Measurements from ENCODE around the gene GBP4. TPM values are rescaled to one million over a fixed set of nuclear protein-coding genes. Genes with fewer than 3 reads are reported as not detected.
"Not testable (repeated sequence)": the region's sequence is repeated elsewhere in the genome, so short reads cannot be mapped to it uniquely, and the experiment has no call there.

Gene GBP4
- total RNA-seq = 1 to 10 TPM; 3.1 to 5.6 (median 4.5) TPM

- Histone ChIP-seq H3K9me3 (no peaks in the 10 kb centered on the region), H3K4me3 (peak within 1 kb of the TSS; percentile 18 to 53), H3K27ac (peak within 1 kb of the TSS in 3 of 4 donors; percentile 58 to 80 (median 68)), H3K36me3 (peaks cover 0 to 1% of the 10 kb centered on the region in 2 donors), H3K4me1 (peaks cover 0 to 27% (median 0%) of the 10 kb centered on the region in 3 donors), H3K27me3 (no peaks in the 10 kb centered on the region)
- WGBS, 2 donors (ENCODE audit: low coverage in 1 of 2) = 23 to 28% methylated on average over 13 to 19 of the region's 21 CpGs
- peak; percentile 63 for ATAC-seq
- TF ChIP-seq CTCF (IDR thresholded peaks at IDR 0.05) (no peak), POLR2AphosphoS5 (IDR thresholded peaks at IDR 0.05) (no peak), EP300 (IDR thresholded peaks at IDR 0.05) (no peak), POLR2A (IDR thresholded peaks at IDR 0.05) (no peak)
Measured at GRCh38 chr1:89198491-89199072, at the start of gene GBP4. Gene GBP4, minus strand, starts transcription at chr1:89198942. Its CDS starts 108 bp downstream, at chr1:89198834.

DNA sequence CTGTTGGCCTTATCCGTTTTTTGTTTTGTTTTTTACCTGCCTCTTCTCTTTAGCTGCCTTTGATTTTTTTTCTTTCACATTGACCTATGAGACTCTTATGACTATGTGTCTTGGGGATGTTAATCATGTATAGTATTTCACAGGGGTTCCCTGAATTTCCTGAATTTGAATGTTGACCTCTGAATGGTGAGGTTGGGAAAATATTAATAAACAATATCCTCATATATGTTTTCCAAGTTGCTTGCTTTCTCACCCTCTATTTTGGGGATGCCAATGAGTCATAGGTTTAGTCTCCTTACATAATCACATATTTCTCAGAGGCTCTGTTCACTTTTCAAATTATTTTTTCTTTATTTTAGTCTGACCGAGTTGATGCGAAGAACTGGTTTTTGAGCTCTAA, 44.3 kb upstream of the GBP4 start:
- Histone ChIP-seq H3K9me3 (no peaks in the 10 kb centered on the region), H3K36me3 (no peaks in the 10 kb centered on the region), H3K27me3 (no peaks in the 10 kb centered on the region), H3K27ac (no peak overlapping the region), H3K4me3 (no peak overlapping the region), H3K4me1 (no peaks in the 10 kb centered on the region)
- WGBS, 2 donors (ENCODE audit: low coverage in 1 of 2) = 88 to 98% methylated on average over 3 of the region's 3 CpGs
- ATAC-seq = no peak
- TF ChIP-seq POLR2AphosphoS5 (IDR thresholded peaks at IDR 0.05) = no peak
- TF ChIP-seq EP300 (IDR thresholded peaks at IDR 0.05) = no peak
- no peak for TF ChIP-seq CTCF (IDR thresholded peaks at IDR 0.05)
- TF ChIP-seq POLR2A (IDR thresholded peaks at IDR 0.05) = no peak

GRCh38 chr1:89221341-89221740, 22.6 kb upstream of the GBP4 start:
- H3K9me3 ChIP-seq = no peaks in the 10 kb centered on the region
- no peaks in the 10 kb centered on the region for H3K4me1 ChIP-seq
- H3K36me3 ChIP-seq = no peaks in the 10 kb centered on the region
- no peak overlapping the region for H3K27ac ChIP-seq
- 36 to 40% methylated on average over 1 of the region's 1 CpG for WGBS, 2 donors (ENCODE audit: low coverage in 1 of 2)
- H3K27me3 ChIP-seq = no peaks in the 10 kb centered on the region
- H3K4me3 ChIP-seq = no peak overlapping the region
- ATAC-seq = no peak
- no peak for TF ChIP-seq CTCF (IDR thresholded peaks at IDR 0.05)
- TF ChIP-seq POLR2AphosphoS5 (IDR thresholded peaks at IDR 0.05) = no peak
- no peak for TF ChIP-seq POLR2A (IDR thresholded peaks at IDR 0.05)
- no peak for TF ChIP-seq EP300 (IDR thresholded peaks at IDR 0.05)

DNA sequence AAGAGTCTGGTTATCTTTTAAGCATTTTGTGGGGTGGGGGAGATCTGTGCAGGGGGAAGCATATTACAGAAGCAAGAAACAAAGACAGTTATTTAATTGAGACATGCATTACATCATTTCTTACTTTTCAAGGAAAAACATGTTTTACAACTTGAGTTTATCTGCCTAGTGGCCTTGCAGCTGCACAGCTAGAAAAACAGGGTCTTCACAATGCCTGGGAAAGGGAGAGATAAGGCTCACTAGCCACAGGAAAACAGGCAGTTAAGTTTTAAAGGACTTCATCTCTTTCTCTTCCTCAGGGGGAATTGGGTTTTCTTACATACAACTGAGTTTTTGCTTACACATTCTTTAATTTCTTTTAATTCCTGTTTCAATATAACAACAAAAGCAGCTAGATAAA, 21.1 kb upstream of the GBP4 start:
- not testable (repeated sequence) for ATAC-seq, H3K9me3 ChIP-seq, H3K36me3 ChIP-seq, H3K4me1 ChIP-seq, H3K27ac ChIP-seq, H3K4me3 ChIP-seq, H3K27me3 ChIP-seq

GRCh38 chr1:89218941-89219340, 20.2 kb upstream of the GBP4 start:
- not testable (repeated sequence) for H3K9me3 ChIP-seq, H3K4me3 ChIP-seq, H3K27ac ChIP-seq, H3K36me3 ChIP-seq, H3K4me1 ChIP-seq, H3K27me3 ChIP-seq, ATAC-seq
- WGBS, 2 donors (ENCODE audit: low coverage in 1 of 2) = 88% methylated on average over 3 of the region's 3 CpGs; no CpG with 5 or more reads in 1 of the 2 donors

DNA sequence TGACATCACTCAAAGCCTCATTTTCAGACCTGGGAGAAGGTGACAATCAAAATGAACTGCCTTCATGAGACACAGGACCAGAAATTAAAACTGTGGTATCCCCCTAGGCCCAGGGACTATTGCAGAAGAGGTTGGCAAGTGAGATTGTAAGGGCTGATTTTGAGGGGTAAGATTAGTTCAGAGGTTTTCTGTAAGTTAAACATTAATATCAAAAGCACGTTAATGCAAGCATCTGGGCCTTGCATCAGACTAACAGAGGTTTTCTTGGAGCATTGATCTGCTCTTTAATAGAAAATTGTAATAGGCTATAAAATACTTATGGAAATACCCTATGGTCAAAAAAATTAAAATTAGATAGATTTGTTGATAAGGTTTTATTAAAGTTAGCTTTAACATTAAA, 14.6 kb upstream of the GBP4 start:
- no peaks in the 10 kb centered on the region for H3K36me3 ChIP-seq
- no peaks in the 10 kb centered on the region for H3K9me3 ChIP-seq
- H3K27ac ChIP-seq = no peak overlapping the region
- TF ChIP-seq POLR2A (IDR thresholded peaks at IDR 0.05) (no peak), EP300 (IDR thresholded peaks at IDR 0.05) (no peak), POLR2AphosphoS5 (IDR thresholded peaks at IDR 0.05) (no peak), CTCF (IDR thresholded peaks at IDR 0.05) (no peak)
- 56 to 74% methylated on average over 1 of the region's 1 CpG for WGBS, 2 donors (ENCODE audit: low coverage in 1 of 2)
- H3K4me3 ChIP-seq = no peak overlapping the region
- no peaks in the 10 kb centered on the region for H3K4me1 ChIP-seq
- no peak for ATAC-seq
- H3K27me3 ChIP-seq = no peaks in the 10 kb centered on the region

Data from gastroesophageal sphincter (tissue), 4 donors.